Stomach (tissue), 9 donors: Measurements from ENCODE around the gene LYPD6B. TPM values are rescaled to one million over a fixed set of nuclear protein-coding genes. Genes with fewer than 3 reads are reported as not detected.

Experiments
- DNase-seq, 2 donors: peaks; one replicate each; pipeline versions ENCODE4 v3.0.0 to v3.0.0-alpha.2; 2013 to 2019
- H3K27ac ChIP-seq, 5 donors: fragments of 200-600 bp in 4 of 5; sonication (generic) in 4 of 5; one replicate each; pipeline ENCODE4 v1.5.1; 2013 to 2019; ENCODE audit warnings: mild to moderate bottlenecking in 1 of 5, moderate library complexity in 1 of 5
- H3K27me3 ChIP-seq, 3 donors: fragments of 200-600 bp; sonication (generic); one replicate each; pipeline ENCODE4 v1.5.1; 2017 to 2019; ENCODE audit warnings: mixed run types in 1 of 3
- H3K36me3 ChIP-seq, 4 donors: fragments of 200-600 bp; sonication (generic); 1 replicate in 3 of 4; 2 replicates in 1 of 4; pipeline ENCODE4 v1.5.1; 2016 to 2019
- H3K4me1 ChIP-seq, 4 donors: fragments of 200-600 bp; sonication (generic); one replicate each; pipeline ENCODE4 v1.5.1; 2016 to 2019
- H3K4me3 ChIP-seq, 4 donors: fragments of 200-600 bp; sonication (generic) in 3 of 4; one replicate each; pipeline ENCODE4 v1.5.1; 2016 to 2019; ENCODE audit warnings: mild to moderate bottlenecking in 1 of 4
- H3K9me3 ChIP-seq, 4 donors: fragments of 200-600 bp; sonication (generic); one replicate each; pipeline ENCODE4 v1.5.1; 2016 to 2019
- CTCF ChIP-seq, 7 experiments: fragments of 450-650 bp in 4 of 7; fragments of 200-600 bp in 3 of 7; sonication (generic) in 3 of 7; IDR thresholded peaks; one replicate each; pipeline ENCODE4 v1.5.1; 2016 to 2019; ENCODE audit warnings: antibody characterized with exemption in 7 of 7, control low read depth in 2 of 7, mild to moderate bottlenecking in 1 of 7
- EP300 ChIP-seq: sonication (generic); formaldehyde crosslinking; IDR thresholded peaks from one replicate; pipeline ENCODE4 v1.6.1; 2017; ENCODE audit warnings: antibody characterized with exemption
- POLR2A ChIP-seq, 4 donors: fragments of 450-650 bp; IDR thresholded peaks; one replicate each; pipeline ENCODE4 v1.6.1; 2016; ENCODE audit warnings: antibody characterized with exemption in 4 of 4, control low read depth in 2 of 4, mild to moderate bottlenecking in 1 of 4, moderate library complexity in 1 of 4
- POLR2AphosphoS5 ChIP-seq, 3 donors: sonication (generic); formaldehyde crosslinking; IDR thresholded peaks; one replicate each; pipeline ENCODE4 v1.6.1; 2016; ENCODE audit warnings: antibody characterized with exemption in 3 of 3
- WGBS, 5 donors: extraction: QIAGEN DNeasy Blood & Tissue Kit in 3 of 5; methylation state at CpG; one replicate each; pipeline versions ENCODE4 v1.1.5 to v1.1.7; 2013 to 2018; 5-methylcytosine and 5-hydroxymethylcytosine counted together
- intact Hi-C: fragments of 100-400 bp; cut with DNase I; formaldehyde crosslinking; loops from one replicate; pipeline ENCODE4 v1.15.1; 2023; ENCODE audit warnings: low total_unique reads
- polyA plus RNA-seq, 3 donors: library from polyadenylated mRNA; stranded (reverse); fragments of 200-250 nt; gene quantifications; one replicate each; pipeline ENCODE4 v1.2.3, GENCODE V29; 2013
- total RNA-seq, 5 donors: library from RNA; depleted of rRNA; stranded (reverse); fragments of >200 nt; gene quantifications; one replicate each; pipeline versions ENCODE4 v1.1.0 to v1.2.3, GENCODE V29; 2014 to 2016
- donor health status: healthy with polysubstance abuse.
- donor health status: Bipolar disorder and iron deficiency.
- donor health status: healthy.

LYPD6B gene
- total and polyA plus RNA-seq, 8 donors = 10.9 to 88.7 (median 20.5) TPM; not detected in 1

- DNase-seq = no peak
- Histone ChIP-seq H3K27me3 (no peaks in the 10 kb centered on the region), H3K4me3 (no peak overlapping the region), H3K9me3 (no peaks in the 10 kb centered on the region), H3K4me1 (no peaks in the 10 kb centered on the region), H3K27ac (no peak overlapping the region), H3K36me3 (no peaks in the 10 kb centered on the region)
- 89 to 94% (median 90%) methylated on average over 5 of the region's 5 CpGs for WGBS, 5 donors
- TF ChIP-seq CTCF (IDR thresholded peaks at IDR 0.05) = no peak
- TF ChIP-seq POLR2AphosphoS5 (IDR thresholded peaks at IDR 0.05) = no peak
- TF ChIP-seq EP300 = no peak
- TF ChIP-seq POLR2A (IDR thresholded peaks at IDR 0.05) = no peak
- intact Hi-C loops = no loop called here
These were observed 153.4 kb downstream of the LYPD6B start for GRCh38 chr2:149191915-149192314.

- 84 to 97% (median 92%) methylated on average over 1 of the region's 1 CpG for WGBS, 5 donors
- Histone ChIP-seq H3K27ac (no peak overlapping the region), H3K4me3 (no peak overlapping the region), H3K36me3 (no peaks in the 10 kb centered on the region), H3K4me1 (no peaks in the 10 kb centered on the region), H3K9me3 (no peaks in the 10 kb centered on the region), H3K27me3 (no peaks in the 10 kb centered on the region)
- DNase-seq = no peak
- TF ChIP-seq CTCF (IDR thresholded peaks at IDR 0.05) (no peak), EP300 (no peak), POLR2A (IDR thresholded peaks at IDR 0.05) (no peak), POLR2AphosphoS5 (IDR thresholded peaks at IDR 0.05) (no peak)
- intact Hi-C loops = no loop called here
These were observed 153.9 kb downstream of the LYPD6B start for GRCh38 chr2:149192427-149192826.

- Histone ChIP-seq H3K9me3 (no peaks in the 10 kb centered on the region), H3K4me3 (no peak overlapping the region), H3K27ac (no peak overlapping the region), H3K4me1 (peaks cover 0 to 6% (median 0%) of the 10 kb centered on the region in 4 donors), H3K36me3 (no peaks in the 10 kb centered on the region), H3K27me3 (no peaks in the 10 kb centered on the region)
- peak in 1 of 3 donors; percentile 14 for TF ChIP-seq POLR2AphosphoS5 (IDR thresholded peaks at IDR 0.05)
- no peak for TF ChIP-seq POLR2A (IDR thresholded peaks at IDR 0.05)
- TF ChIP-seq CTCF (IDR thresholded peaks at IDR 0.05) = no peak
- no peak for TF ChIP-seq EP300
- DNase-seq = no peak
- intact Hi-C loops = no loop called here
These were observed 161.6 kb downstream of the LYPD6B start for GRCh38 chr2:149200109-149200520.

- Histone ChIP-seq H3K4me3 (no peak overlapping the region), H3K27ac (no peak overlapping the region), H3K9me3 (no peaks in the 10 kb centered on the region), H3K36me3 (no peaks in the 10 kb centered on the region), H3K4me1 (peaks cover 0 to 6% (median 0%) of the 10 kb centered on the region in 4 donors), H3K27me3 (no peaks in the 10 kb centered on the region)
- WGBS, 5 donors = 32 to 59% (median 51%) methylated on average over 4 of the region's 4 CpGs
- TF ChIP-seq CTCF (IDR thresholded peaks at IDR 0.05) (no peak), POLR2AphosphoS5 (IDR thresholded peaks at IDR 0.05) (no peak), POLR2A (IDR thresholded peaks at IDR 0.05) (no peak), EP300 (no peak)
- DNase-seq = no peak
- intact Hi-C loops = no loop called here
These were observed 166.2 kb downstream of the LYPD6B start for GRCh38 chr2:149204686-149205085.
